GM21717 (cell line): Measurements from ENCODE around the gene TNFRSF1A.

ENCODE experiments used
- ATAC-seq: cut with Tn5 transposase; IDR thresholded peaks from one replicate; pipeline ENCODE4 v1.9.1; 2021; ENCODE audit warnings: mild to moderate bottlenecking, moderate library complexity; ENCODE audit not compliant: unreplicated experiment

TNFRSF1A gene

GRCh38 chr12:6374786-6375160 is 32.9 kb upstream of the TNFRSF1A start:
- no peak for ATAC-seq

GRCh38 chr12:6374028-6374785 is 32.3 kb upstream of the TNFRSF1A start:
- no peak for ATAC-seq

- no peak for ATAC-seq
These were observed 31.3 kb upstream of the TNFRSF1A start for GRCh38 chr12:6373022-6373787.

GRCh38 chr12:6372403-6373003 is 30.6 kb upstream of the TNFRSF1A start:
- no peak for ATAC-seq

- ATAC-seq: no peak
These were observed 29.3 kb upstream of the TNFRSF1A start for GRCh38 chr12:6370994-6371754.

GRCh38 chr12:6370576-6370935 is 28.7 kb upstream of the TNFRSF1A start:
- no peak for ATAC-seq

GRCh38 chr12:6369916-6370575 is 28.2 kb upstream of the TNFRSF1A start:
- ATAC-seq: no peak

GRCh38 chr12:6368906-6369525 is 27.1 kb upstream of the TNFRSF1A start:
- ATAC-seq: no peak

GRCh38 chr12:6367969-6368892 is 26.4 kb upstream of the TNFRSF1A start:
- no peak for ATAC-seq

GRCh38 chr12:6367065-6367968 is 25.4 kb upstream of the TNFRSF1A start:
- ATAC-seq: no peak

GRCh38 chr12:6364044-6364374 is 22.1 kb upstream of the TNFRSF1A start:
- no peak for ATAC-seq

GRCh38 chr12:6363330-6364043 is 21.6 kb upstream of the TNFRSF1A start:
- ATAC-seq: no peak

GRCh38 chr12:6363010-6363329 is 21.1 kb upstream of the TNFRSF1A start:
- no peak for ATAC-seq

- ATAC-seq: no peak
These were observed 20.5 kb upstream of the TNFRSF1A start for GRCh38 chr12:6362403-6362802.

GRCh38 chr12:6361834-6362233 is 20.0 kb upstream of the TNFRSF1A start:
- ATAC-seq: no peak

GRCh38 chr12:6360578-6361490 is 19.0 kb upstream of the TNFRSF1A start:
- no peak for ATAC-seq

GRCh38 chr12:6360080-6360571 is 18.2 kb upstream of the TNFRSF1A start:
- no peak for ATAC-seq
